Anterior cingulate cortex (tissue), 58 donors: ENCODE results near the gene RHBDF1.
A peak's percentile ranks its signal among the peaks of the same experiment; 100 is the strongest.

Source experiments
- DNase-seq, 58 donors: peaks; one replicate each; lab custom pipeline; 2025; lab: John Stamatoyannopoulos, UW

RHBDF1 gene

GRCh38 chr16:9903-10665, 62.3 kb downstream of the RHBDF1 start:
- peak in 2 of 58 donors; percentile 15 to 35 for DNase-seq
